ENCODE results near the gene ABHD10.

DNA sequence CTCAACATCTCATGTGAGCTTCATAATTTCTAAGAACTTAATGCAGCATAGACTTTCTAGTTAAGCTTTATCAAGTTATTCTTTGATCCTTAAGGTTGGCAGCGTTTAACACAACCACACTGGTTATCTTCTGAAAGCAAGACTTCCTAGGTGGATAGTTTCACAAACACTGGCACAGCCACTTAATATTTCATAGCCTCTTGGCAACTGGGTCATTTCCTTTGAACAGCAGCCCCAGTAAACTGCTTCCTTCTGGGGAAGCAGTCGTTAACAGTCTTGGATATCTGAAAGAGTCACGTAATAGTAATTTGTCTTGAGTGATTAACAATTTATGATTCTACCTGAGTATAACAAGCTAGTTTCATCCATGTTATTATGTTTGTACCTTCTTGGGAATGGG is 45.9 kb upstream of the ABHD10 start:
- no peak for TF ChIP-seq CTCF (IDR thresholded peaks at IDR 0.05)
- TF ChIP-seq, protein P1, sequence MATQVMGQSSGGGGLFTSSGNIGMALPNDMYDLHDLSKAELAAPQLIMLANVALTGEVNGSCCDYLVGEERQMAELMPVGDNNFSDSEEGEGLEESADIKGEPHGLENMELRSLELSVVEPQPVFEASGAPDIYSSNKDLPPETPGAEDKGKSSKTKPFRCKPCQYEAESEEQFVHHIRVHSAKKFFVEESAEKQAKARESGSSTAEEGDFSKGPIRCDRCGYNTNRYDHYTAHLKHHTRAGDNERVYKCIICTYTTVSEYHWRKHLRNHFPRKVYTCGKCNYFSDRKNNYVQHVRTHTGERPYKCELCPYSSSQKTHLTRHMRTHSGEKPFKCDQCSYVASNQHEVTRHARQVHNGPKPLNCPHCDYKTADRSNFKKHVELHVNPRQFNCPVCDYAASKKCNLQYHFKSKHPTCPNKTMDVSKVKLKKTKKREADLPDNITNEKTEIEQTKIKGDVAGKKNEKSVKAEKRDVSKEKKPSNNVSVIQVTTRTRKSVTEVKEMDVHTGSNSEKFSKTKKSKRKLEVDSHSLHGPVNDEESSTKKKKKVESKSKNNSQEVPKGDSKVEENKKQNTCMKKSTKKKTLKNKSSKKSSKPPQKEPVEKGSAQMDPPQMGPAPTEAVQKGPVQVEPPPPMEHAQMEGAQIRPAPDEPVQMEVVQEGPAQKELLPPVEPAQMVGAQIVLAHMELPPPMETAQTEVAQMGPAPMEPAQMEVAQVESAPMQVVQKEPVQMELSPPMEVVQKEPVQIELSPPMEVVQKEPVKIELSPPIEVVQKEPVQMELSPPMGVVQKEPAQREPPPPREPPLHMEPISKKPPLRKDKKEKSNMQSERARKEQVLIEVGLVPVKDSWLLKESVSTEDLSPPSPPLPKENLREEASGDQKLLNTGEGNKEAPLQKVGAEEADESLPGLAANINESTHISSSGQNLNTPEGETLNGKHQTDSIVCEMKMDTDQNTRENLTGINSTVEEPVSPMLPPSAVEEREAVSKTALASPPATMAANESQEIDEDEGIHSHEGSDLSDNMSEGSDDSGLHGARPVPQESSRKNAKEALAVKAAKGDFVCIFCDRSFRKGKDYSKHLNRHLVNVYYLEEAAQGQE (IDR thresholded peaks at IDR 0.05; ENCODE audit: insufficient read depth in 1 of 2, low read depth in 2 of 2, low read length in 1 of 2) = no peak
